Liver (tissue), 9 donors: ENCODE data around the gene TAPT1. TPM values are rescaled to one million over a fixed set of nuclear protein-coding genes. Genes with fewer than 3 reads are reported as not detected.
A peak's percentile ranks its signal among the peaks of the same experiment; 100 is the strongest.

Source experiments
- DNase-seq: peaks from one replicate; pipeline ENCODE4 v3.0.0-alpha.2; 2017; ENCODE audit warnings: low spot score
- H3K27ac ChIP-seq, 2 donors: one replicate each; pipeline ENCODE4 v1.7.0; 2013; ENCODE audit warnings: inconsistent platforms in 2 of 2, low read length in 2 of 2, control low read depth in 1 of 2, low read depth in 1 of 2, mild to moderate bottlenecking in 1 of 2
- H3K27me3 ChIP-seq, 4 donors: one replicate each; pipeline versions ENCODE4 v1.6.1 to v1.7.0; 2013; ENCODE audit warnings: low read length in 3 of 4, inconsistent platforms in 1 of 4, mild to moderate bottlenecking in 1 of 4, moderate library complexity in 1 of 4; ENCODE audit not compliant: control insufficient read depth in 4 of 4, insufficient read depth in 4 of 4
- H3K36me3 ChIP-seq, 4 donors: one replicate each; pipeline versions ENCODE4 v1.6.1 to v1.7.0; 2013; ENCODE audit warnings: low read length in 3 of 4, mild to moderate bottlenecking in 3 of 4, low read depth in 1 of 4, moderate library complexity in 1 of 4; ENCODE audit not compliant: control insufficient read depth in 4 of 4, insufficient read depth in 3 of 4
- H3K4me1 ChIP-seq, 4 donors: one replicate each; pipeline versions ENCODE4 v1.6.1 to v1.7.0; 2013; ENCODE audit warnings: low read length in 3 of 4, mild to moderate bottlenecking in 3 of 4, moderate library complexity in 1 of 4; ENCODE audit not compliant: control insufficient read depth in 4 of 4, insufficient read depth in 4 of 4
- H3K4me3 ChIP-seq, 3 donors: one replicate each; pipeline versions ENCODE4 v1.6.1 to v1.7.0; 2013; ENCODE audit warnings: low read length in 3 of 3, control low read depth in 1 of 3, low read depth in 1 of 3, mild to moderate bottlenecking in 1 of 3
- H3K9ac ChIP-seq, 2 donors: one replicate each; pipeline ENCODE4 v1.7.0; 2013; ENCODE audit warnings: low read length in 2 of 2, mild to moderate bottlenecking in 2 of 2, moderate library complexity in 2 of 2, control low read depth in 1 of 2, low read depth in 1 of 2
- H3K9me3 ChIP-seq, 4 donors: one replicate each; pipeline versions ENCODE4 v1.6.1 to v1.7.0; 2013; ENCODE audit warnings: low read length in 3 of 4; ENCODE audit not compliant: control insufficient read depth in 4 of 4
- EGR1 ChIP-seq, 2 donors: IDR thresholded peaks; 2 replicates each; pipeline ENCODE4 v1.6.1; 2016 to 2018; ENCODE audit warnings: antibody characterized with exemption in 2 of 2, low read depth in 2 of 2
- FOXA1 ChIP-seq: IDR thresholded peaks from 2 replicates; pipeline ENCODE4 v1.6.1; 2016; ENCODE audit warnings: antibody characterized with exemption
- FOXA2 ChIP-seq: IDR thresholded peaks from 2 replicates; pipeline ENCODE4 v1.6.1; 2016; ENCODE audit warnings: antibody characterized with exemption
- HNF4A ChIP-seq, 2 donors: conservative IDR thresholded peaks; 2 replicates each; pipeline ENCODE4 v1.6.1; 2016; ENCODE audit warnings: antibody characterized with exemption in 2 of 2, mild to moderate bottlenecking in 2 of 2
- HNF4G ChIP-seq: IDR thresholded peaks from 2 replicates; pipeline ENCODE4 v1.6.1; 2016; ENCODE audit warnings: antibody characterized with exemption
- JUND ChIP-seq, 2 donors: IDR thresholded peaks; 2 replicates each; pipeline ENCODE4 v1.6.1; 2016; ENCODE audit warnings: antibody characterized with exemption in 2 of 2
- NR2F2 ChIP-seq: IDR thresholded peaks from 2 replicates; pipeline ENCODE4 v1.6.1; 2016; ENCODE audit warnings: antibody characterized with exemption
- RAD21 ChIP-seq, 2 donors: IDR thresholded peaks; 2 replicates each; pipeline ENCODE4 v1.6.1; 2016; ENCODE audit warnings: antibody characterized with exemption in 2 of 2, mild to moderate bottlenecking in 2 of 2
- RXRA ChIP-seq, 2 donors: IDR thresholded peaks; 2 replicates each; pipeline ENCODE4 v1.6.1; 2017 to 2018; ENCODE audit warnings: antibody characterized with exemption in 2 of 2, mild to moderate bottlenecking in 1 of 2
- SP1 ChIP-seq: IDR thresholded peaks from 2 replicates; pipeline ENCODE4 v1.6.1; 2018; ENCODE audit warnings: antibody characterized with exemption, mild to moderate bottlenecking
- YY1 ChIP-seq: IDR thresholded peaks from 2 replicates; pipeline ENCODE4 v1.6.1; 2016; ENCODE audit warnings: antibody characterized with exemption, mild to moderate bottlenecking
- WGBS: extraction: QIAGEN DNeasy Blood & Tissue Kit; methylation state at CpG from one replicate; pipeline ENCODE4 v1.1.7; 2013; 5-methylcytosine and 5-hydroxymethylcytosine counted together
- polyA plus RNA-seq, 2 donors: library from polyadenylated mRNA; stranded (reverse) in 1 of 2; unstranded in 1 of 2; fragments of 200-250 nt in 1 of 2; fragments of >200 nt in 1 of 2; fragmentation: Nextera tagmentation in 1 of 2; extraction: Ambion mirVana in 1 of 2; gene quantifications; one replicate each; pipeline versions ENCODE4 v1.2.1 to v1.2.3, GENCODE V29; 2013 to 2015
- total RNA-seq, 2 donors: library from RNA; depleted of rRNA; stranded (reverse); fragments of >200 nt; gene quantifications; one replicate each; pipeline ENCODE4 v1.2.3, GENCODE V29; 2014
- TF ChIP-seq, protein P1 (sequence below): IDR thresholded peaks from 2 replicates; pipeline ENCODE4 v1.6.1; 2016; ENCODE audit warnings: antibody characterized with exemption
- TF ChIP-seq, protein P2 (sequence below): IDR thresholded peaks from 2 replicates; pipeline ENCODE4 v1.6.1; 2016; ENCODE audit warnings: antibody characterized with exemption, mild to moderate bottlenecking
- TF ChIP-seq, protein P3 (sequence below): fragments of 150-350 bp; IDR thresholded peaks from 2 replicates; pipeline ENCODE4 v1.5.1; 2017; ENCODE audit warnings: improper control_type of control experiment, low read depth, low read length; ENCODE audit not compliant: missing input control
- TF ChIP-seq, protein P4 (sequence below): IDR thresholded peaks from 2 replicates; pipeline ENCODE4 v1.6.1; 2016; ENCODE audit warnings: antibody characterized with exemption
- TF ChIP-seq, protein P5 (sequence below): IDR thresholded peaks from 2 replicates; pipeline ENCODE4 v1.6.1; 2016; ENCODE audit warnings: antibody characterized with exemption
- donor health status: healthy.
- donor health status: healthy.
- donor health status: healthy.
- donor health status: healthy.
- donor health status: healthy.

Gene TAPT1
- total and polyA plus RNA-seq, 4 donors: 12.2 to 53.7 (median 22.1) TPM

DNA sequence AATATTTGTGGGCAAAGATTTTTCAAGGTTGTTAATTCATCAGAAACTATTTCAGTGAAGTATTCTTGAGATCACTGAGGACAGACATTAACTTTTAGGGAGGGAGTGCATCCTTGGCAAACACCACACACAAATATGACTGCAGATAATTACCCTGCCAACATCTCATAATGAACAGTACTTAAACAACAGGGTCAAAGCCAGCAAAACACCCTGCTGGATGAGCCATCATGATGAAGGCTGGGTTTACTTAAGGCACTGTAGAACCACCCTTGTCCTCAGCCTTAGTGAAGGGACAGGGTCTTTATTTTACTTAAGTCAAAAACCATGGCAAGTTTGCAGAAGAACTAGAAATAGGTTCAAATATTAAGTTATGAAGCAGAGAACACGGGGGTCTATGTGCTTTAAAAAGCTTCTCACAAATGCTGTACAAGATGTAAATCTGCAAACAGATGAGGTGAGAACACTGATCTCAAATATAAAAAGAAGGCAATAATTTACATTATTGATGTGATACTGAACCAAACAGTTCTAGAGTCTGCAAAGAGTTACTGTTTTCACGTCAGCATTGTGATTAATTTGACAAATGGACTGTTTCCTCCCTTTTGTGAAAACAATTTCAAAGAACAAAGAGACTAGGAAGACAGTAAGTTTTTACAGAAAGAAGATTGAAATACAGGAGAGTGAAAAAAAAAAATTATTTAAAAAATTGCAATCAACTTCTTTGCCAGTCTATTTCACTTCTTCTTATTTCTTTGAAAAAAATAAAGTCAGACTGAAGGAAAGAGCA is 28.2 kb downstream of the TAPT1 start:
- no peaks in the 10 kb centered on the region for H3K27me3 ChIP-seq
- H3K9ac ChIP-seq: no peak overlapping the region
- H3K36me3 ChIP-seq: peaks cover 0 to 3% (median under 1%) of the 10 kb centered on the region in 4 donors
- H3K9me3 ChIP-seq: no peaks in the 10 kb centered on the region
- TF ChIP-seq FOXA2 (no peak), JUND (IDR thresholded peaks at IDR 0.05) (no peak), NR2F2 (no peak), HNF4G (no peak), RAD21 (IDR thresholded peaks at IDR 0.05) (no peak), EGR1 (IDR thresholded peaks at IDR 0.05; ENCODE audit: low read depth in 2 of 2) (no peak), RXRA (IDR thresholded peaks at IDR 0.05) (no peak), SP1 (no peak), HNF4A (conservative IDR thresholded peaks at IDR 0.05) (no peak), FOXA1 (no peak), YY1 (no peak)
- TF ChIP-seq, protein P1, sequence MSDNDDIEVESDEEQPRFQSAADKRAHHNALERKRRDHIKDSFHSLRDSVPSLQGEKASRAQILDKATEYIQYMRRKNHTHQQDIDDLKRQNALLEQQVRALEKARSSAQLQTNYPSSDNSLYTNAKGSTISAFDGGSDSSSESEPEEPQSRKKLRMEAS: no peak
- TF ChIP-seq, protein P2, sequence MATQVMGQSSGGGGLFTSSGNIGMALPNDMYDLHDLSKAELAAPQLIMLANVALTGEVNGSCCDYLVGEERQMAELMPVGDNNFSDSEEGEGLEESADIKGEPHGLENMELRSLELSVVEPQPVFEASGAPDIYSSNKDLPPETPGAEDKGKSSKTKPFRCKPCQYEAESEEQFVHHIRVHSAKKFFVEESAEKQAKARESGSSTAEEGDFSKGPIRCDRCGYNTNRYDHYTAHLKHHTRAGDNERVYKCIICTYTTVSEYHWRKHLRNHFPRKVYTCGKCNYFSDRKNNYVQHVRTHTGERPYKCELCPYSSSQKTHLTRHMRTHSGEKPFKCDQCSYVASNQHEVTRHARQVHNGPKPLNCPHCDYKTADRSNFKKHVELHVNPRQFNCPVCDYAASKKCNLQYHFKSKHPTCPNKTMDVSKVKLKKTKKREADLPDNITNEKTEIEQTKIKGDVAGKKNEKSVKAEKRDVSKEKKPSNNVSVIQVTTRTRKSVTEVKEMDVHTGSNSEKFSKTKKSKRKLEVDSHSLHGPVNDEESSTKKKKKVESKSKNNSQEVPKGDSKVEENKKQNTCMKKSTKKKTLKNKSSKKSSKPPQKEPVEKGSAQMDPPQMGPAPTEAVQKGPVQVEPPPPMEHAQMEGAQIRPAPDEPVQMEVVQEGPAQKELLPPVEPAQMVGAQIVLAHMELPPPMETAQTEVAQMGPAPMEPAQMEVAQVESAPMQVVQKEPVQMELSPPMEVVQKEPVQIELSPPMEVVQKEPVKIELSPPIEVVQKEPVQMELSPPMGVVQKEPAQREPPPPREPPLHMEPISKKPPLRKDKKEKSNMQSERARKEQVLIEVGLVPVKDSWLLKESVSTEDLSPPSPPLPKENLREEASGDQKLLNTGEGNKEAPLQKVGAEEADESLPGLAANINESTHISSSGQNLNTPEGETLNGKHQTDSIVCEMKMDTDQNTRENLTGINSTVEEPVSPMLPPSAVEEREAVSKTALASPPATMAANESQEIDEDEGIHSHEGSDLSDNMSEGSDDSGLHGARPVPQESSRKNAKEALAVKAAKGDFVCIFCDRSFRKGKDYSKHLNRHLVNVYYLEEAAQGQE: no peak
- TF ChIP-seq, protein P3, sequence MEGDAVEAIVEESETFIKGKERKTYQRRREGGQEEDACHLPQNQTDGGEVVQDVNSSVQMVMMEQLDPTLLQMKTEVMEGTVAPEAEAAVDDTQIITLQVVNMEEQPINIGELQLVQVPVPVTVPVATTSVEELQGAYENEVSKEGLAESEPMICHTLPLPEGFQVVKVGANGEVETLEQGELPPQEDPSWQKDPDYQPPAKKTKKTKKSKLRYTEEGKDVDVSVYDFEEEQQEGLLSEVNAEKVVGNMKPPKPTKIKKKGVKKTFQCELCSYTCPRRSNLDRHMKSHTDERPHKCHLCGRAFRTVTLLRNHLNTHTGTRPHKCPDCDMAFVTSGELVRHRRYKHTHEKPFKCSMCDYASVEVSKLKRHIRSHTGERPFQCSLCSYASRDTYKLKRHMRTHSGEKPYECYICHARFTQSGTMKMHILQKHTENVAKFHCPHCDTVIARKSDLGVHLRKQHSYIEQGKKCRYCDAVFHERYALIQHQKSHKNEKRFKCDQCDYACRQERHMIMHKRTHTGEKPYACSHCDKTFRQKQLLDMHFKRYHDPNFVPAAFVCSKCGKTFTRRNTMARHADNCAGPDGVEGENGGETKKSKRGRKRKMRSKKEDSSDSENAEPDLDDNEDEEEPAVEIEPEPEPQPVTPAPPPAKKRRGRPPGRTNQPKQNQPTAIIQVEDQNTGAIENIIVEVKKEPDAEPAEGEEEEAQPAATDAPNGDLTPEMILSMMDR: no peak
- TF ChIP-seq, protein P4, sequence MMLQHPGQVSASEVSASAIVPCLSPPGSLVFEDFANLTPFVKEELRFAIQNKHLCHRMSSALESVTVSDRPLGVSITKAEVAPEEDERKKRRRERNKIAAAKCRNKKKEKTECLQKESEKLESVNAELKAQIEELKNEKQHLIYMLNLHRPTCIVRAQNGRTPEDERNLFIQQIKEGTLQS: no peak
- 78% methylated on average over 2 of the region's 2 CpGs for WGBS
- H3K4me3 ChIP-seq: no peak overlapping the region
- H3K4me1 ChIP-seq: peaks cover 0 to 3% (median under 1%) of the 10 kb centered on the region in 4 donors
- H3K27ac ChIP-seq: no peak overlapping the region
- DNase-seq: no peak

DNA sequence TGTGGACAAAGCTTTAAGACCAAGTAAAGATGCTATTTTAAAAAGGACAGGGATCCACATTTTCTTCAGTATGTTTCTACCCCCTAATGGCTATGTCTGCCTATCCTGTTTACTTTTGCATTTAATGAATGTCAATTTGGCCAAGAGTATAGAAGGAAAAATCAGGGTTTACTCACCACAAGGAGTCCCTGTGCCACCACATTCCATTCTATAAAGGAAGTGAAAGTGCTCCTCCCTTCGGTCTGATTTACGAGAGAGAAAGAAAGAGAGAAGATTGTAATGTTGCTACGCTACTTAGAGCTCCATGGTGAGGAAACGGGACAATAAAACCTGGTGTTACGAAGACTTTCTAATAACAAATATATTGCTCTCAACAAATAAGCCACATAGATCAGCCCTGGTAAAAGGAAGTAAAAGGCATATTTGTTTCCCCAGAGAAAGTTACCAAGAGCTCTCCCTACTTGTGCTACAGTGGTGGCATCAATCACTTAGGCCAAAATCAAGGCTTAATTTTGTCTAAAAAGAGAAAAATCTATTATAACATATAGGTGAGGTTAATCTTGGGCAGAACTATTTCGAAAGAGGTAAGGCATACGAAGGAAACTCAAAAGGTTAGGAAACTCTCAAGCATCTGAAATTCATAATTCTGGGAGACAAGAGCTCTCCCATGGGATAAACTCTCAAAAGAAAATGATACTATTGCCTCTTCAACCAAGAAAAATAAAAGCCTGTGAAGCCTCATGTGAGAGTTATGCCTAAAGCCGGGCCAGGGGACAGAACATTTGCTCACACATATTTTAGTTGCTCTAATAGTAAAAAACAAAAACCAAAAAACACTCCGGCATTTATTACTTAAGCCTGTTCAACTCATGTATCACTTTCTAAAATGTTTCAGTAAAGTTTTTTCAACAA is 29.5 kb downstream of the TAPT1 start:
- Histone ChIP-seq H3K4me1 (peaks cover 0 to 3% (median under 1%) of the 10 kb centered on the region in 4 donors), H3K4me3 (no peak overlapping the region), H3K27ac (no peak overlapping the region), H3K27me3 (no peaks in the 10 kb centered on the region), H3K36me3 (peaks cover 0 to 2% (median under 1%) of the 10 kb centered on the region in 4 donors), H3K9ac (peak overlapping the region in 1 of 2 donors; percentile 29), H3K9me3 (no peaks in the 10 kb centered on the region)
- DNase-seq: no peak
- 67% methylated on average over 9 of the region's 9 CpGs for WGBS
- peak; percentile 59 to 65 for TF ChIP-seq RAD21 (IDR thresholded peaks at IDR 0.05)
- TF ChIP-seq, protein P5, sequence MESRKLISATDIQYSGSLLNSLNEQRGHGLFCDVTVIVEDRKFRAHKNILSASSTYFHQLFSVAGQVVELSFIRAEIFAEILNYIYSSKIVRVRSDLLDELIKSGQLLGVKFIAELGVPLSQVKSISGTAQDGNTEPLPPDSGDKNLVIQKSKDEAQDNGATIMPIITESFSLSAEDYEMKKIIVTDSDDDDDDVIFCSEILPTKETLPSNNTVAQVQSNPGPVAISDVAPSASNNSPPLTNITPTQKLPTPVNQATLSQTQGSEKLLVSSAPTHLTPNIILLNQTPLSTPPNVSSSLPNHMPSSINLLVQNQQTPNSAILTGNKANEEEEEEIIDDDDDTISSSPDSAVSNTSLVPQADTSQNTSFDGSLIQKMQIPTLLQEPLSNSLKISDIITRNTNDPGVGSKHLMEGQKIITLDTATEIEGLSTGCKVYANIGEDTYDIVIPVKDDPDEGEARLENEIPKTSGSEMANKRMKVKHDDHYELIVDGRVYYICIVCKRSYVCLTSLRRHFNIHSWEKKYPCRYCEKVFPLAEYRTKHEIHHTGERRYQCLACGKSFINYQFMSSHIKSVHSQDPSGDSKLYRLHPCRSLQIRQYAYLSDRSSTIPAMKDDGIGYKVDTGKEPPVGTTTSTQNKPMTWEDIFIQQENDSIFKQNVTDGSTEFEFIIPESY: no peak
